Measurements from ENCODE around the gene NFU1. TPM values are rescaled to one million over a fixed set of nuclear protein-coding genes. Genes with fewer than 3 reads are reported as not detected.
A peak's percentile ranks its signal among the peaks of the same experiment; 100 is the strongest.

The NFU1 gene
- total RNA-seq, 2 donors from 2014 or later: 37.0 to 37.9 TPM

DNA sequence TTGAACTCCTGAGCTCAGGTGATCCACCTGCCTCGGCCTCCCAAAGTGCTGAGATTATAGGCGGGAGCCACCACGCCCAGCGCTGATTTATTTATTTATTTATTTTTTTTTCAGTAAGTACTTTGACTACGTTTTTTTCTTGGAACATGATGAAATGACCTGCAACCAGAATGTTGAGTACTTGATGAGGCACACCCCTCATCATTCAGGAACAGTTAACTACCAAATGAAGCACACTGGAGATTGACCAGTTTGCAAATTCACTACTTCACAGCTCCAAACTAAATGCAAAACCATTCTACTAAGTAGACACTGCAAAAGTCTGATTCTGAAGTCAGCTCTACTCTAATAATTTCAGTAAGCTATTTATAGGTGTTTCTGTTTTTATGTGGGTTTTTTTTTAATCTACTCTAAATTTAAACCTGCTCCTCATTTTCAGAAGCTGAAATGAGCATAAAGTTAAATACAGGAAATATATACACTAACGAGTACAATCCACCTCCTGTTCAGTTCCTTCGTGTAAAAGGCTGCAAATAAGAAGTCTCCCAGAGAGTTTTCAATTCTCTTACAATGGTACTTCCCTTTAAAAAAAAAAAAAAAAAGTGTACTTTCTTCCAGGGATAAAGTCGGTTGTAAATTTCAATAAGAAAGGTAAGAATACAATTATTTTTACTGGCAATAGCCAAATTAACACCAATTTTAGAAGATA is 51.6 kb downstream of the NFU1 start:
- H3K27me3 ChIP-seq (ENCODE audit: control insufficient read depth, insufficient read depth, low read length, poor library complexity, severe bottlenecking): no peaks in the 10 kb centered on the region
- no peaks in the 10 kb centered on the region for H3K9me3 ChIP-seq (ENCODE audit: control insufficient read depth, low read length)
- H3K27me3 Mint-ChIP-seq (ENCODE audit: insufficient read depth): no peaks in the 10 kb centered on the region
- DNase-seq: no peak
- H3K36me3 Mint-ChIP-seq (ENCODE audit: low read depth): peaks cover 12% of the 10 kb centered on the region
- no peaks in the 10 kb centered on the region for H3K9me3 Mint-ChIP-seq
- peaks cover 24% of the 10 kb centered on the region for H3K4me1 Mint-ChIP-seq
- peak overlapping the region; percentile 84 for H3K4me3 Mint-ChIP-seq
- H3K27ac Mint-ChIP-seq: peak overlapping the region; percentile 55
- H3K9ac ChIP-seq (ENCODE audit: extremely low read depth, low read length, poor library complexity, severe bottlenecking): peak overlapping the region; percentile 82
- peaks cover 6% of the 10 kb centered on the region for H3K36me3 ChIP-seq (ENCODE audit: control insufficient read depth, insufficient read depth, low read length)
- H3K4me3 ChIP-seq (ENCODE audit: low read length): peak overlapping the region; percentile 97
- TF ChIP-seq, protein P1, sequence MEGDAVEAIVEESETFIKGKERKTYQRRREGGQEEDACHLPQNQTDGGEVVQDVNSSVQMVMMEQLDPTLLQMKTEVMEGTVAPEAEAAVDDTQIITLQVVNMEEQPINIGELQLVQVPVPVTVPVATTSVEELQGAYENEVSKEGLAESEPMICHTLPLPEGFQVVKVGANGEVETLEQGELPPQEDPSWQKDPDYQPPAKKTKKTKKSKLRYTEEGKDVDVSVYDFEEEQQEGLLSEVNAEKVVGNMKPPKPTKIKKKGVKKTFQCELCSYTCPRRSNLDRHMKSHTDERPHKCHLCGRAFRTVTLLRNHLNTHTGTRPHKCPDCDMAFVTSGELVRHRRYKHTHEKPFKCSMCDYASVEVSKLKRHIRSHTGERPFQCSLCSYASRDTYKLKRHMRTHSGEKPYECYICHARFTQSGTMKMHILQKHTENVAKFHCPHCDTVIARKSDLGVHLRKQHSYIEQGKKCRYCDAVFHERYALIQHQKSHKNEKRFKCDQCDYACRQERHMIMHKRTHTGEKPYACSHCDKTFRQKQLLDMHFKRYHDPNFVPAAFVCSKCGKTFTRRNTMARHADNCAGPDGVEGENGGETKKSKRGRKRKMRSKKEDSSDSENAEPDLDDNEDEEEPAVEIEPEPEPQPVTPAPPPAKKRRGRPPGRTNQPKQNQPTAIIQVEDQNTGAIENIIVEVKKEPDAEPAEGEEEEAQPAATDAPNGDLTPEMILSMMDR (conservative IDR thresholded peaks at IDR 0.05): no peak
- H3K27ac ChIP-seq (ENCODE audit: low read depth, low read length): no peak overlapping the region
- 76 to 97% methylated on average over 5 to 7 of the region's 8 CpGs for WGBS, 2 experiments (ENCODE audit: insufficient coverage in 1 of 2, insufficient read length in 1 of 2)
- H3K4me1 ChIP-seq (ENCODE audit: control insufficient read depth, insufficient read depth, low read length): no peaks in the 10 kb centered on the region

DNA sequence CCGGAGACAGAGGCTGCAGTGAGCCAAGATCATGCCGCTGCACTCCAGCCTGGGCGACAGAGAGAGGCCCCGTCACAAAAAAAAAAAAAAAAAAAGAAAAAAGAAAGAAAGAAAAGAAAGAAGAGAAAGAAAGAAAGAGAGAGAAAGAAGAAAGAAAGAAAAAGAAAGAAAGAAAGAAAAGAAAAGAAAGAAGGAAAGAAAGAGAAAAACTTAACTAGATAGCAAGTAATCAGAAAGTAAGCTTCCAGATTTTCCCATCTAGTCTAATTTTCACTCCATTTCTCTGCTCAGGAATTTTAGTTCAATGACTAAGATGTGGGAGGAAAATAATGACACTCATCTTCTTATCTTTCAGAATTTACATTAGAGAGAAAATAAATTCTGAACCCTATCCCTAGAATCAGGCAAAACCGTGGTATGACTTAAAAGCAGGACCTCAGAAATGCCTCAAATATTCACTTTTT is 52.6 kb downstream of the NFU1 start:
- H3K4me3 Mint-ChIP-seq: no peak overlapping the region
- no peak overlapping the region for H3K27ac ChIP-seq (ENCODE audit: low read depth, low read length)
- H3K9ac ChIP-seq (ENCODE audit: extremely low read depth, low read length, poor library complexity, severe bottlenecking): no peak overlapping the region
- DNase-seq: no peak
- peak overlapping the region; percentile 17 for H3K27ac Mint-ChIP-seq
- 94 to 96% methylated on average over 5 of the region's 5 CpGs for WGBS, 2 experiments (ENCODE audit: insufficient coverage in 1 of 2, insufficient read length in 1 of 2)
- no peaks in the 10 kb centered on the region for H3K27me3 Mint-ChIP-seq (ENCODE audit: insufficient read depth)
- no peaks in the 10 kb centered on the region for H3K9me3 Mint-ChIP-seq
- peak overlapping the region; percentile 68 for H3K4me3 ChIP-seq (ENCODE audit: low read length)
- no peaks in the 10 kb centered on the region for H3K4me1 ChIP-seq (ENCODE audit: control insufficient read depth, insufficient read depth, low read length)
- peaks cover 6% of the 10 kb centered on the region for H3K36me3 ChIP-seq (ENCODE audit: control insufficient read depth, insufficient read depth, low read length)
- peaks cover 24% of the 10 kb centered on the region for H3K4me1 Mint-ChIP-seq
- peaks cover 15% of the 10 kb centered on the region for H3K36me3 Mint-ChIP-seq (ENCODE audit: low read depth)
- H3K27me3 ChIP-seq (ENCODE audit: control insufficient read depth, insufficient read depth, low read length, poor library complexity, severe bottlenecking): no peaks in the 10 kb centered on the region
- H3K9me3 ChIP-seq (ENCODE audit: control insufficient read depth, low read length): no peaks in the 10 kb centered on the region
- TF ChIP-seq, protein P1 (conservative IDR thresholded peaks at IDR 0.05): no peak

DNA sequence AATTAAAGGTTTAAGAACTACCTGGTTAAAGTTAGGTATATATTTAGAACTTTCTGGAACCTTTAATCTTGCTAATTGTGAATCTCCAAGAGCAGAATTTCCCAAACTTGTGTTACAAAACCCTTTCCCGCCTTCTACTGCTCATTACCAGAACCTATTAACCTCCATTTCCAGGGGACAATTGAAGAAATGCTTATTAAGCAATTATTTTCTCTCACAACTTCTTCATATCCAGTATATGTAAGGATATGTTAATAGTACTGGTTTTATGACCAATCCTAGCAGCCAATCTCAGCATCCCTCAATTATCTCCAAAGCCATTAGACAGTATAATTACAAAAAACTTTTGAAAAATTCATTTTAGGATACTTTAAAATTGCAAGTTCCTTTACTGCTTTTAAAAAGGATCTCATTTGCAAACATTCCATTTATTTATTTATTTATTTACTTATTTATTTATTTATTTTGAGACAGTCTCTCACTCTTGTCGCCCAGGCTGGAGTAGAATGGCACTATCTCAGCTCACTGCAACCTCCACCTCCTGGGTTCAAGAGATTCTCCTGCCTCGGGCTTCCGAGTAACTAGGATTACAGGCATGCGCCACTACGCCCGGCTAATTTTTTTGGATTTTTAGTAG is 53.9 kb downstream of the NFU1 start:
- TF ChIP-seq, protein P1 (conservative IDR thresholded peaks at IDR 0.05): no peak
- H3K27ac ChIP-seq (ENCODE audit: low read depth, low read length): no peak overlapping the region
- H3K36me3 Mint-ChIP-seq (ENCODE audit: low read depth): peaks cover 18% of the 10 kb centered on the region
- H3K27me3 Mint-ChIP-seq (ENCODE audit: insufficient read depth): no peaks in the 10 kb centered on the region
- no peak for DNase-seq
- H3K4me3 ChIP-seq (ENCODE audit: low read length): peak overlapping the region; percentile 68
- no peaks in the 10 kb centered on the region for H3K9me3 ChIP-seq (ENCODE audit: control insufficient read depth, low read length)
- H3K9me3 Mint-ChIP-seq: no peaks in the 10 kb centered on the region
- WGBS, 2 experiments (ENCODE audit: insufficient coverage in 1 of 2, insufficient read length in 1 of 2): 86 to 93% methylated on average over 7 of the region's 7 CpGs
- no peak overlapping the region for H3K27ac Mint-ChIP-seq
- H3K36me3 ChIP-seq (ENCODE audit: control insufficient read depth, insufficient read depth, low read length): peaks cover 7% of the 10 kb centered on the region
- H3K9ac ChIP-seq (ENCODE audit: extremely low read depth, low read length, poor library complexity, severe bottlenecking): no peak overlapping the region
- peaks cover 23% of the 10 kb centered on the region for H3K4me1 Mint-ChIP-seq
- H3K4me1 ChIP-seq (ENCODE audit: control insufficient read depth, insufficient read depth, low read length): no peaks in the 10 kb centered on the region
- no peak overlapping the region for H3K4me3 Mint-ChIP-seq
- no peaks in the 10 kb centered on the region for H3K27me3 ChIP-seq (ENCODE audit: control insufficient read depth, insufficient read depth, low read length, poor library complexity, severe bottlenecking)

Measured in endodermal cell (in vitro differentiated cells).